Measurements from ENCODE around the gene ATF1.

The ATF1 gene

DNA sequence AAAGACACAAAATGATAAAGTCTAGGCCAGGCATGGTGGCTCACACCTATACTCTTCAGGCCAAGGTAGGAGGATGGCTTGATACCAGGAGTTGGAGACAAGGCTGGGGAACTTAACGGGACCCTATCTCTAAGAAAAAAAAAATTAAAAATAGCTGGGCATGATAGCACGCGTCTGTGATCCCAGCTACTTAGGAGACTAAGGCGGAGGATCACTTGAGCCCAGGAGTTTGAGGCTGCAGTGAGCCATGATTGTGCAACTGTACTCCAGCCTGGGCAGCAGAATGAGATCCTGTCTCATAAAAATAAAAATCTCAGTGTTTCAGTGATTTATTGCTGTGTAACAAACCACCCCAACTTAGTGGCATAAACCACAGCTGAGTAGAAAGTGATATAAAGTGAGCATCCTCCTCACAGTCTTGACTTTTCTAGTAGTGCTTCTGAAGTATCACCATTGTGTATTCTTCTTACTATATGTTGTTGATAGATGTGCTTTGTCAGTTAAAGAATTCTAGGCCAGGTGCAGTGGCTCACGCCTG lies 10.6 kb upstream of the ATF1 start:
- no peak for DNase-seq

DNA sequence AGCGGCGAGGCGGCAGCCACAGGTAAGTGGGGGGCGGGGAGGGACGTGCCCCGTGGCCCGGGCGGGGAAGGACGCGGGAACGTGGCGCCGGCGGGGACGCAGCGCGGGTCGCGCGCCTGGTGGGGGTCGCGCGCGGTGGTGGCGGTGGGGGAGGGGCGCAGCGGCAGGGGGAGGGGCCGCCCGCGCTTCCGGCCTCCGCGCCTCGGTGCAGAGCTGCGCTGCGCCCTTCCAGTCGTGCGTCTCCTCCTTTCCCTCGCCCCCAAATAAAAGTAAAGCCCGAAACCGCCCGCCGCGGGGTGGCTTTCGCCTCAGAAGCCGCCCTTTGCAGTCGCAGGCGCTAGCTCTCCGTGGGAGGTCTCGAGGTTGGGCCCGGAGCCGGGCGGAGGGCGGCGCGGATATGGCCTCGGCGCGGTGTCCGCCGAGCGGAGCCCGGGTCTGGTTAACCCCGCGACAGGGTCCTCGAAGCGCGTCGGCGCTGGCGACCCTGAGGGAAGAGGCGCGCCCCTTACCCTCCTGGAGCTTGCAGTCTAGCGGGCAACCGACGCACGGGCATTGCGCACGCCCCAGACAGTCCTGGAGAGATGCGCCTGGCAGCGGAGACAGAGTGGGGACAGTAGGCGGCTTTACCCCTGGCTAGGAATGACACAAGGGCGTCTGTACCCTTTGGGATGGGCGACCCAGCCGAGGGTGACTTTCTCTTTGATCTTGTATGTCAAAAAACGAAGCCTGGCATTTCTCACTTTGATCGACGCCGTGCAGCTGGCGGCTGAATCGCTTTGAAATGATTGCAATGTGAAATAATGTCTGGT lies 589 bp downstream of the ATF1 start:
- peak; percentile 86 for DNase-seq

DNA sequence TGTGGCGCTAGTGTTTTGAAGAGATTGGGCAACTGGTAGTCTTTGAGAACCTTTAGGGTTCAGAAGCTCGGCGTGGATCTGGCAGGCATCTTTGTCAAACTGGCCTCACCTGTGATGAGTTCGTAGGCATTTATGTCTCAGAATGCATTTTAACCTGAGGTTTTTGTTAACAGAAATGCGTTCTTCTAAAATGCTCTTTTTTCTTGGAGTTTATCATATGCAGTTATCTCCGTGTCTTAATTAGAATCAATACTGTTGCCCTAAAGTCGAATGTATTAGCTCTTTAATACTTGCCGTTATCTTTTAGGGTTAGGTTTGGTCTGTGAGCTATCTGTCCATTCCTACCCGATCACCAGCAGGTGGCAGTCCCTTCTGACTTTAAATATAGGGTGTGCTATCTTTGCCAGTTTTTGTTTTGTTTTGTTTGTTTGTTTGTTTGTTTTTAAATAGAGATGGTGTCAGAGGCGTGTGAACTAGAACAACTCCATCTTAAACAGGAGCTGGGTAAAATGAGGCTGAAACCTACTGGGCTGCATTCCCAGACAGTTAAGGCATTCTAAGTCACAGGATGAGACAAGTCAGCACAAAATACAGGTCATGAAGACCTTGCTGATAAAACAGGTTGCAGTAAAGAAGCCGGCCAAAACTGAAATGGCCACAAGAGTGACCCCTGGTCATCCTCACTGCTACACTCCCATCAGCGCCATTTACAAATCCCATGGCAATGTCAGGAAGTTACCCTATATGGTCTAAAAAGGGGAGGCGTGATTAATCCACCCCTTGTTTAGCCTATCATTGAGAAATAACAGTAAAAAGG lies 1.4 kb downstream of the ATF1 start:
- peak; percentile 54 for DNase-seq

DNA sequence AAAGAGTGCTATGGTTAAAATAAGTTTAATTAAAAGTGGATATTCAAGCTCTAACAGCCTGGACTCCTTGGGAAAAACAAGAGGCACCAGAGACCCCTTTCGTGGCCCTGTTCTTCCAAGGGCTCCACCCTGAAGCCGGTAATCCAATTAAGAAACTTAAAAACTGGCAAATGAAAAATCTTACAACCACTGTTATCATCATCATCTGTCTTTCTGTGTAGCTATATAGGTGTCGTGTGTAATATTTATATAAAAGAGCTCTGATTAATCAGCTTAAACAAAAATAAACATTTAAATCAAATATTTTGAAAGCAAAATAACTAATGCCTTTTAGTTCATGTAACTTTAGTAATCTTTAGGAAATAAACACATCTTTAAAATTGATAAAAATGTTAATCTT lies 4.5 kb downstream of the ATF1 start:
- no peak for DNase-seq

DNA sequence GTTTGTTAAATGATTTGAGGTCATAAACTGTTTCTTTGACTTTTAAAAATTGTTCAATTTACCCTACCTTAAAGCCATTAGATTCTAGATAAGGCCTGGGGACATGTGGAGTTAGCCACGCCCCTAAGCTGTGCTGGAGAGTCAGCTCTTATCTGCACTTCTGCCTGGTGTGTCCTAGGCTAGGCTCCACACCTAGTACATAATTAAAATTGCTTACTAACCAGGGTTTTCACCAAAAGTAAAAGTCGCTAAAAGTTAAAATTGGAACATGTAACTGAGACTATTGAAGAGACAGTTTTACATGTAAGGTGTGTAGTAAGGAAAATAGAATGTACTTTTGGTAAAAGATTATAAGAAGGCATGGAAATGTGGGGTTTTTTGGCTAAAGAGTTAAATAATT lies 4.9 kb downstream of the ATF1 start:
- peak; percentile 6 for DNase-seq

DNA sequence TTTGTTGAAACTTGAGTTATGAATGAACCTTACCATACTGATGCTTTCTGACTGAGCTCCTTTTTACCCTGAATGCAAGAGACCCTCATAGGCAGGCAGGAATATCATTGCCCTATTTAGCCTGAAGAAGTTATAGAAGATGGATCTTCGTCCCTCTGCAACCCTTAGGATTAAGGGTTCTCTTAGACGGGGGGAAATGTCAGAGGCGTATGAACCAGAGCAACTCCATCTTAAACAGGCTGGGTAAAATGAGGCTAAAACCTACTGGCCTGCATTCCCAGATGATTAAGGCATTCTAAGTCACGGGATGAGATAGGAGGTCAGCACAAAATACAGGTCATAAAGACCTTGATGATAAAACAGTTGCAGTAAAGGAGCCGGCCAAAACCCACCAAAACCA lies 7.5 kb downstream of the ATF1 start:
- no peak for DNase-seq

DNA sequence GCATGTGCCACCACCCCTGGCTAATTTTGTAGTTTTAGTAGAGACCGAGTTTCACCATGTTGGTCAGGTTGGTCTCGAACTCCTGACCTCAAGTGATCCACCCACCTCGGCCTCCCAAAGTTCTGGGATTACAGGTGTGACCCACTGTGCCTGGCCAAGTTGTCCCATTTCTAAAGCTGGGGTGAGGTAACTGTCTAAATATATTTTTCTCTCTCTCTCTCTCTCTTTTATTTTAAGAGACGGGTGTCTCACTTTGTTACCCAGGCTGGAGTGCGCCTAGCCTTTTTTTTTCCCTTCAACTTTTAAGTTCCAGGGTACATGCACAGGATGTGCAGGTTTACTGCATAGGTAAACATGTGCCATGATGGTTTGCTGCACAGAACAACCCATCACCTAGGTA lies 8.6 kb downstream of the ATF1 start:
- no peak for DNase-seq

DNA sequence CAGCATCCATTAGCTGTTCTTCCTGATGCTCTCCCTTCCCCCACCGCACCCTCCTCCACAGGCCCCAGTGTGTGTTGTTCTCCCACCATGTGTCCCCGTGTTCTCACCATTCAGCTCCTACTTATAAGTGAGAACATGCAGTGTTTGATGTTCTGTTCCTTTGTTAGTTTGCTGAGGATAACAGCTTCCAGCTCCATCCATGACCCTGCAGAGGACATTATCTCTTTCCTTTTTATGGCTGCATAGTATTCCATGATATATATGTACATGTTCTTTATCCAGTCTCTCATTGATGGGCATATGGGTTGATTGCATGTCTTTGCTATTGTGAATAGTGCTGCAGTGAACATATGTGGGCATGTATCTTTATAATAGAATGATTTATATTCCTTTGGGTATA lies 9.0 kb downstream of the ATF1 start:
- no peak for DNase-seq

DNA sequence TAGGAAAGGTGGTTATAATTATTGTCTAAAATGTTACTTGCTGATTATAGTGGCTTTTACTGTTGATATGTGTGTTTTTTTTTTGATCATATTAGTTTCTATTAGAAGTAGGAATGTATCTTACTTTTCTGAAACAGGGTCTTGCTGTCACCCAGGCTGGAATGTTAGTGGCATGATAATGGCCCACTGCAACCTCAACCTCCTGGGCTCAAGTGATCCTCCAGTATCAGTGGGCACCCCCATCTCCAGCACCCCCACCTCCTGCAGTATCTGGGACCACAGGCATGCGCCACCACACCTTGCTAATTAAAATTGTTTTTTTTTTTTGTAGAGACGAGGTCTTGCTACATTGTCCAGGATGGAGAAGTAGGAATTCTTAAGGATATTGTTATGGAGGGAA lies 11.3 kb downstream of the ATF1 start:
- no peak for DNase-seq

DNA sequence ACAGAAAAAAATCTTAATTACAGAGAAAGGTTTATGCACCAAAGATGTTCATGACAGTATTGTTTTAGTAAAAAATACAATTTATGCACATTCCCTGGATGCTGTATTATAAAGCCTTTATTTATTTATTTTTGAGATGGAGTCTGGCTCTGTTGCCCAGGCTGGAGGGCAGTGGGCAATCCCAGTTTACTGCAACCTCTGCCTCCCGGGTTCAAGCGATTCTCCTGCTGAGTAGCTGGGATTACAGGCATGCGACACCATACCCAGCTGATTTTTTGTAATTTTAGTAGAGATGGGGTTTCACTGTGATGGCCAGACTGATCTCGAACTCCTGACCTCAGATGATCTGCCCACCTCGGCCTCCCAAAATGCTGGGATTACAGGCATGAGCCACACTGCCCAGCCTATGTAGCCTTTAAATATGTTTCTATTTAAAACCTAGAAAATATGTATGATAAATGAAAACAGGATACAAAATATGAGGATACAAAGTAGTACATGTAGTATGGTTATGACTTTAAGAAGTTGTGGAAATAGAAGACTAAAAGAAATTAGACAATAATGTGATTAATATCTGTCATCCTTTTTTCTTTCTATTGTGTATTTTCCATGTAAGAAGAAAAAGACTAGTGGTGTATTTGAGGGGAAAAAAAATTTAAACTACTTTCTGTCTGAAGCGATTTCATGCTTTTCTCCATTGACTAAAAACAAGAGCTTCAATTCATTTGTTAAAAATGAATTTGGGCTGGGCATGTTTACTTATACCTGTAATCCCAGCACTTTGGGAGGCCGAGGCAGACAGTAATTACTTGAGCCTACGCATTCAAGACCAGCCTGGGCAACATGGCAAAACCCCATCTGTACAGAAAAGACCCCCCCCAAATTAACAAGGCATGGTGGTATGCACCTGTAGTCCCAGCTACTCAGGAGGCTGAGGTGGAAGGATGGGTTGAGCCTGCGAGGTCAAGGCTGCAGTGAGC lies 13.1 kb downstream of the ATF1 start:
- DNase-seq = no peak

DNA sequence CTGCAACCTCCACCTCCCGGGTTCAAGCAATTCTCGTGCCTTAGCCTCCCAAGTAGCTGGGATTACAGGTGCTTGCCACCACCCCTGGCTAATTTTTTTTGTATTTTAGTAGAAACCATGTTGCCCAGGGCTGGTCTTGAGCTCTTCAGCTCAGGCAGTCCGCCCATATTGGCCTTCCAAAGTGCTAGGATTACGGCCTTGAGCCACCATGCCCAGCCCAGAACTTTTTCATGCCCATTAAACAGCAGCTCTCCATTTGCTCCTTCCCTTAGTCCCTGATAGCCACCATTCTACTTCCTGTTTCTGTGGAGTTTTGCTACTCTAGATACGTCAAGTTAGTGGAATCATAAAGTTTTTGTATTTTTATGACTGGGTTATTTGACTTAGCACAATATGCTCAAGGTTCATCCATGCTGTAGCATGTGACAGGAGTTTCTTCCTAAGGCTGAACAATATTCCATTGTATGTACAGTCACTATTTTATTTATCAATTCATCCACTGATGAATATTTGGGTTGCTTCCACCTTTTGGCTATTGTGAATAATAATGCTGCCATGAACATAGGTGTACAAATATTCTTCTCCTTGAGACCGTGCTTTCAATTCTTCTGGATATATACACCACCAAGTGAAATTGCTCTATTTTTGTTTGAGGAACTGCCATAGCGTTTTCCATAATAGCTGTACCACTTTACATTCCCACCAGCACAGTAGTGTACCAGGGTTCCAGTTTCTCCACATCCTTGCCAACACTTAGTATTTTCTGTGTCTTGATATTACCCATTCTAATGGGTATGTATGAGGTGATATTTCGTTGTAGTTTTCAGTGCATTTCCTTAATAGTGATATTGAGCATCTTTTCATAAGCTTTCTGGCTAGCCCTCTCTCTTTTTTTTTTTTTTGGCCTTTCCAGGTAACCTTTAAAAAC lies 15.0 kb downstream of the ATF1 start:
- no peak for DNase-seq

DNA sequence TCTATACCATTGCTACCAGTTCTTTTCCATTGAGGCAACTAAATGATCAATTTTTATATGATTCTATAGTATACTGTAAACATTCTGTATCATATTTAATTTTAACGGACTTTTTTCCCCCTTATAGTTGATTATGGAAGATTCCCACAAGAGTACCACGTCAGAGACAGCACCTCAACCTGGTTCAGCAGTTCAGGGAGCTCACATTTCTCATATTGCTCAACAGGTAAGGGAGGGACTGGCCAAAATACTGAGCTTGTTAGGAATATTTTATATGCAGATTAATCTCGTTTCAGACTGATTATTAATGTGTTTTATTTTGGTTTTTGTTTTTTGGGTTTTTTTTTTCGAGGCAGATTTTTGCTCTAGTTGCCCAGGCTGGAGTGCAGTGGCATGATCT lies 16.1 kb downstream of the ATF1 start:
- no peak for DNase-seq

DNA sequence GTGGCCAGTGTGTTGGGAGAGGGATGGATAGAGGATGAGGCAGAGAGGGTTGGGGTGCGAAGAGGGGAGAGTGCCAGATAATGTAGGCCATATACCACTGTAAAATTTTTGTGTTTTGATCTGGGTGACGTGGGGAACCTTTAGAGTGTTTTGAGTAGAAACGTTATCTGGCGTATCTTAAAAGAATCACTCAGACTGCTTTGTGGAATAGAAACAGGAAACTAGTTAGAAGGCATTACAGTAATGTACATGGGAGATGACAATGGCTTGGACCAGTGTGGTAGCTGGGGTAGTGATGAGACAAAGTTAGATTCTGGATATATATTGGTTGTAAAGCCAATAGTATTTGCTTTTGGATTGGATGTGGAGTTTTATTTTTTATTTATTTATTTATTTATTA lies 20.6 kb downstream of the ATF1 start:
- DNase-seq = no peak

DNA sequence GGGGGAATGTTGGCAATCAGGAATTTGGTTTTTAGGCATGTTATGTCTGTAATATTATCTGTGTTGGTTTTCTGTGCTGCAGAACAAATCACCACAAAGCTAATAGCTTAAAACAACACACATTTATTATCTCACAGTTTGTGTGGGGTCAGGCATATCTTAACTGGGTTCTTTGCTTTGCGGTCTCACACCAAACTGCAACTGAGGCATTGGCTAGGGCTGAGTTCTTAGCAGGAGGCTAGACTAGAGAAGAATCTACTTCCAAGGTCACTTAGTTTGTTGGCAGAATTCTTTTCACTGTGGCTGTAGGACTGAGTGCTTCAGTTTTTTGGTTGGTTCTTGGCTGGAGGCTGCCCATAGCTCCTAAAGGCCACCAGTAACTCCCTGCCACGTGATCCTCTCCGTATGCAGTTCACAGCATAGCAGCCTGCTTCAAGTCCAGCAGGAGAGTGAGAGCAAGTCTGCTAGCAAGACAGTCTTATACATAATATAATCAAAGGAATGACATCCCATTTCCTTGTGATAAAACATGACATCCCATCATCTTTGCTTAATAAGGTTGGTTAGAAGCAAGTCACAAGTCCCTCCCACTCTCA lies 21.6 kb downstream of the ATF1 start:
- DNase-seq = no peak

DNA sequence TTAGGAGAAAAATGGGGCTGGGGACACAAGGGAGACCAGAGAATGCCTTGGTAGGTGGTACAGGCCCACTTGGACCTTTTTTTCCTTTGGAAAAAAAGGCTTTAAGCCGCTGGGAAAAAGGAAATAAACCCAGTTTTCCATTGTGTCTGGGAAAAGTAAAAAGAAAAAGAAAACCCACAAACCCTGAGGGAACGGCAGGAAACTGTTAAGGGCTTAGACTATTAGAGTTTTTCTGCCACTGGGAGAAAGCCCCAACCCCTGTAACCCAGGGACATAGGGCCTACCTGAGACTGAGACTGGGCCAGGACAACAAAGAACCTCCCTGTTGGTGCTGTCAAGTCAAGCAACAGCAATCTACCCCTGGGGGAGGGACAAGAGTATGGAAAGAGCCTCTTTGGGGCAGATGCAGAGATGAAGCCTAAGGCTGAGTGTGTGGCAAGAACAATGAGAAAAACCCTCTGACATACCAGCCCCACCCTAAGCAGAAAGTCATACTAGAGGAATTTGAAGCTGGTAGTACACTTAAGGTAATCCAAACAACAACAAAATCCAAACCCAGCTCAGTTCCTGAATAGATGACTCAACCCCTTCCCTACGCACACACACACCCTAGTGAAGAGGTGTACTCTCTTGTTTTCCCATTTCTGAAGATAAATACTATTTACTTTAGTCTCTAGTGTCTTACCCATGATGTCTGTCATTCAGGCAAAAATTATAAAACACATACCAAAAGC lies 22.8 kb downstream of the ATF1 start:
- DNase-seq = no peak

DNA sequence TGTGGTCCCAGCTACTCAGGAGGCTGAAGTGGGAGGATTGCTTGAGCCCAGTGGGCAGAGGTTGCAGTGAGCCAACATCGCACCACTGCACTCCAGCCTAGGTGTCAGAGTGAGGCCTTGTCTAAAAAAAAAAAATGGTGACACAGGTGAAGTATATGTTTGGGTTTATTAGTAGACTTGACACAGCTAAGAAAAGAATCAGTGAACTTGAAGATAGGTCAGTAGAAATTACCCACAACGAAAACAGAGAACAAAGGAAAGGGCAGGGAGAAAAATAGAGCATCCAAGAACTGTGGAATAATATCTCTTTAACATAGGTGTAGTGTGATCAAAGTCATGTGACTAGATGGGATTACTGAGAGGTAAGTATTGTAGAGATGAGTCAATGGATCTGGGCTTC lies 23.7 kb downstream of the ATF1 start:
- DNase-seq = no peak

DNA sequence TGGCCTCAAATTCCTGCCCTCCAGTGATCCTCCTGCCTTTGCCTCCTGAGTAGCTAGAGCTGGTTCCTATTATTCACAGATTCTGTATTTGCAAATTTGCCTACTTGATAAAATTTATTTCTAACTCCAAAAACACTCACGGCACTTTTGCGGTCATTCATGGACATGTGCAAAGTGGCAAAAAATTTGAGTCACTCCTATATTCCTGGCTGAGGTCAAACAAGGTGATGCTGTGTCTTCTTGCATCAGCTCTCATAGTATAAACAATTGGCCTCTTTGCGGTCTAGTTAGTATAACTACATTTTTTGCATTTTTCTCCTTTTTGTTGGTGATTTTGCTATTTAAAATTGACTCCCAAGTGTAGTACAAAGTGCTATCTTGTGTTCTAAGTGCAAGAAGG lies 24.7 kb downstream of the ATF1 start:
- no peak for DNase-seq

DNA sequence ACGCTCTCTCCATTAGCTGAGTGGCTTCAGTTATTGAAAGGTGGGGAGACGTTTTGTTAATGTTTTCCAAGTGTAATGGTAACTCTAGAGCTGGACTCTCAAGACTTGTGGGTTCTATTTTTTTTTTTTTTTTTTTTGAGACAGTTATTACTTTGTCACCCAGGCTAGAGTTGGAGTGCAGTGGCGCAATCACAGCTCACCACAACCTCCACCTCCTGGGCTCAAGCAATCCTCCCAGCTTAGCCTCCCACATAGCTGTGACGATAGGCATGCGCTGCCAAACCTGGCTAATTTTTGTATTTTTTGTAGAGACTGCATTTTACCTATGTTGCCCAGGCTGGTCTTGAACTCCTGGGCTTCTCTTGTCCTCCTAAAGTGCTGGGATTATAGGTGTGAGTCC lies 26.2 kb downstream of the ATF1 start:
- DNase-seq = no peak

DNA sequence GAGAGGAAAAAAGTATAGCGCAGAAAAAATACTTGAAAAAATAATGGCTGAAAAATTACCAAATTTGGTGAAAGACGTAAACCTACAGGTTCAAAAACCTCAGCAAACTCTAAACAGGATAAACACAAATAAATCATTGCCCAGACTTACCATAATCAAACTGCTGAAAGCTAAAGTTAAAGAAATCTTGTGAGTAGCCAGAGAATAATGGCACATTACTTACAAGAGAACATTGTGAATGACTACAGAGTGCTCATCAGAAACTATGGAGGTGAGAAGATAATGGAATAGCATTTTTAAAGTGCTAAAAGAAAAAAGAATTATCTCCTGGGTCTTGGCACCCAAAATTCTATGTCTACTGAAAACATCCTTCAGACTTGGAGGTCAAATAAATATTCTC lies 36.0 kb downstream of the ATF1 start:
- no peak for DNase-seq

DNA sequence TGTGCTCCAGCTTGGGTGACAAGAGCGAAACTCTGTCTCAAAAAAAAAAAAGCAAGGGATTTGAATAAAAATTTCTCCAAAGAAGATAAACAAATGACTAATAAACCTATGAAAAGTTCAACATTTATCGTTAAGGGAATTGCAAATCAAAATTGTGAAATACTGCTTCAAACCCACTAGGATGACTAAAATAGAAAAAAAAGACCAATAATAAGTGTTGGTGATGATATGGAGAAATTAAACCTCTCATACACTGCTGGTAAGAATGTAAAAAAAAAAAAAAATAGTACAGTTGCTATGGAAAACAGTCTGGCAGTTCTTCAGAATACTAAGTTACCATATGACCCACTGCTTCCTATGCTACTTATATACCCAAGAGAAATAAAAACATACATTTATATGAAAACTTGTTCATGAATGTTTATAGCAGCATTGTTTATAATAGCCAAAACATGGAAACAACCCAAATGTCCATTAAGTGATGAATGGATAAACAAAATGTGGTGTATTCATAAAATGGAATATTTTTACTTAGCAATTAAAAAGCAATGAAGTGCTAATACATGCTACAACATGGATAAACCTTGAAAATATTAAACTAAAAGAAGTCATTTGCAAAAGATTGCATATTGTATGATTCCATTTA lies 39.5 kb downstream of the ATF1 start:
- no peak for DNase-seq

All from CD4-positive, alpha-beta T cell treated with Interleukin-6 for 4 hours (primary cell).